H9 (cell line): ENCODE measurements around the gene RBM33. TPM values are rescaled to one million over a fixed set of nuclear protein-coding genes. Genes with fewer than 3 reads are reported as not detected.

Experiments
- DNase-seq: peaks from one replicate; pipeline ENCODE4 v3.0.0-alpha.2; 2017
- H2AFZ ChIP-seq: one replicate; pipeline ENCODE4 v1.6.1; 2013; ENCODE audit warnings: mild to moderate bottlenecking, low read length, control low read depth, moderate library complexity
- H2AK5ac ChIP-seq: 2 replicates; pipeline ENCODE4 v1.6.1; 2013; ENCODE audit warnings: low read length, control low read depth, mixed read lengths; ENCODE audit not compliant: insufficient read length
- H2BK120ac ChIP-seq: one replicate; pipeline ENCODE4 v1.6.1; 2013; ENCODE audit warnings: low read depth, mild to moderate bottlenecking, low read length, control low read depth, inconsistent platforms; ENCODE audit not compliant: poor library complexity, severe bottlenecking
- H2BK12ac ChIP-seq: 2 replicates; pipeline ENCODE4 v1.6.1; 2013; ENCODE audit warnings: low read length, control low read depth, mixed read lengths, low read depth; ENCODE audit not compliant: insufficient read length
- H2BK15ac ChIP-seq: 2 replicates; pipeline ENCODE4 v1.6.1; 2013; ENCODE audit warnings: low read depth, low read length, control low read depth
- H2BK20ac ChIP-seq: one replicate; pipeline ENCODE4 v1.6.1; 2013; ENCODE audit warnings: low read depth, mild to moderate bottlenecking, low read length, control low read depth, inconsistent platforms; ENCODE audit not compliant: poor library complexity, severe bottlenecking
- H2BK5ac ChIP-seq: 2 replicates; pipeline ENCODE4 v1.6.1; 2013; ENCODE audit warnings: low read length, control low read depth, mixed read lengths; ENCODE audit not compliant: insufficient read length
- H3K14ac ChIP-seq: 2 replicates; pipeline ENCODE4 v1.6.1; 2013; ENCODE audit warnings: low read length, control low read depth; ENCODE audit not compliant: insufficient read depth
- H3K18ac ChIP-seq: 2 replicates; pipeline ENCODE4 v1.6.1; 2013; ENCODE audit warnings: low read depth, mild to moderate bottlenecking, mixed read lengths, low read length, control low read depth; ENCODE audit not compliant: insufficient read length
- H3K23ac ChIP-seq: 2 replicates; pipeline ENCODE4 v1.6.1; 2013; ENCODE audit warnings: low read length, control low read depth, mixed read lengths, low read depth; ENCODE audit not compliant: insufficient read length
- H3K23me2 ChIP-seq: 2 replicates; pipeline ENCODE4 v1.6.1; 2013; ENCODE audit warnings: low read depth, mild to moderate bottlenecking, mixed read lengths, low read length, control low read depth; ENCODE audit not compliant: insufficient read length, poor library complexity, severe bottlenecking
- H3K27ac ChIP-seq: 2 replicates; pipeline ENCODE4 v1.5.1; 2013; ENCODE audit warnings: low read length, control low read depth, mixed read lengths, low read depth; ENCODE audit not compliant: insufficient read length
- H3K27me3 ChIP-seq: 2 replicates; pipeline ENCODE4 v1.6.1; 2013; ENCODE audit warnings: low read length, control low read depth, inconsistent platforms; ENCODE audit not compliant: insufficient read depth
- H3K4ac ChIP-seq: 2 replicates; pipeline ENCODE4 v1.6.1; 2013; ENCODE audit warnings: low read depth, mild to moderate bottlenecking, control low read depth, inconsistent platforms, low read length, moderate library complexity
- H3K4me1 ChIP-seq: 2 replicates; pipeline ENCODE4 v1.6.1; 2013; ENCODE audit warnings: low read length, control low read depth, inconsistent platforms; ENCODE audit not compliant: insufficient read depth
- H3K4me2 ChIP-seq: 2 replicates; pipeline ENCODE4 v1.6.1; 2013; ENCODE audit warnings: low read length, control low read depth, mixed read lengths; ENCODE audit not compliant: insufficient read length, insufficient read depth
- H3K56ac ChIP-seq: 2 replicates; pipeline ENCODE4 v1.6.1; 2013; ENCODE audit warnings: low read depth, mild to moderate bottlenecking, mixed read lengths, low read length, control low read depth; ENCODE audit not compliant: insufficient read length
- H3K79me1 ChIP-seq: 2 replicates; pipeline ENCODE4 v1.6.1; 2013; ENCODE audit warnings: low read depth, mild to moderate bottlenecking, moderate library complexity, low read length, control low read depth, inconsistent platforms; ENCODE audit not compliant: insufficient read depth, poor library complexity, severe bottlenecking
- H3K79me2 ChIP-seq: 2 replicates; pipeline ENCODE4 v1.6.1; 2013; ENCODE audit warnings: low read length, control low read depth, inconsistent platforms; ENCODE audit not compliant: insufficient read depth
- H3K9ac ChIP-seq: 2 replicates; pipeline ENCODE4 v1.6.1; 2013; ENCODE audit warnings: low read length, control low read depth, mixed read lengths; ENCODE audit not compliant: insufficient read length; ENCODE audit errors: extremely low read depth
- H3K9me3 ChIP-seq: one replicate; pipeline ENCODE4 v1.6.1; 2013; ENCODE audit warnings: low read depth, low read length, inconsistent platforms; ENCODE audit not compliant: control insufficient read depth
- H3T11ph ChIP-seq: one replicate; pipeline ENCODE4 v1.6.1; 2013; ENCODE audit warnings: mild to moderate bottlenecking, low read length, control low read depth, inconsistent platforms
- H4K20me1 ChIP-seq: one replicate; pipeline ENCODE4 v1.6.1; 2013; ENCODE audit not compliant: control insufficient read depth, insufficient read length, insufficient read depth
- H4K5ac ChIP-seq: 2 replicates; pipeline ENCODE4 v1.6.1; 2013; ENCODE audit warnings: low read depth, mild to moderate bottlenecking, mixed read lengths, low read length, control low read depth; ENCODE audit not compliant: insufficient read length
- H4K8ac ChIP-seq: replicated peaks from 2 replicates; pipeline ENCODE4 v1.6.1; 2013; ENCODE audit warnings: low read length, control low read depth, mixed read lengths, low read depth; ENCODE audit not compliant: insufficient read length
- H4K91ac ChIP-seq: 2 replicates; pipeline ENCODE4 v1.6.1; 2013; ENCODE audit warnings: low read depth, mild to moderate bottlenecking, moderate library complexity, mixed read lengths, low read length, control low read depth; ENCODE audit not compliant: insufficient read length
- H3K27ac Mint-ChIP-seq, 3 experiments: 2 replicates in 2 of 3; 3 replicates in 1 of 3; pipeline ENCODE4 v1.8.0; 2020 to 2021; ENCODE audit warnings: mixed read lengths in 3 of 3, mild to moderate bottlenecking in 1 of 3, moderate library complexity in 1 of 3
- H3K27me3 Mint-ChIP-seq: 2 replicates; pipeline ENCODE4 v1.8.0; 2021; ENCODE audit warnings: low read depth, mild to moderate bottlenecking, moderate library complexity, mixed read lengths
- H3K36me3 Mint-ChIP-seq, 3 experiments: 2 replicates in 2 of 3; 3 replicates in 1 of 3; pipeline ENCODE4 v1.8.0; 2020 to 2021; ENCODE audit warnings: low read depth in 3 of 3, mixed read lengths in 3 of 3; ENCODE audit not compliant: insufficient read depth in 1 of 3
- H3K4me1 Mint-ChIP-seq, 2 experiments: 2 replicates each; pipeline ENCODE4 v1.8.0; 2020; ENCODE audit warnings: mixed read lengths in 2 of 2
- H3K4me3 Mint-ChIP-seq, 2 experiments: 2 replicates in 1 of 2; 3 replicates in 1 of 2; pipeline ENCODE4 v1.8.0; 2020 to 2021; ENCODE audit warnings: mild to moderate bottlenecking in 2 of 2, mixed read lengths in 2 of 2, moderate library complexity in 1 of 2
- H3K9me3 Mint-ChIP-seq, 2 experiments: 2 replicates in 1 of 2; 3 replicates in 1 of 2; pipeline ENCODE4 v1.8.0; 2020; ENCODE audit warnings: mild to moderate bottlenecking in 2 of 2, mixed read lengths in 2 of 2, moderate library complexity in 1 of 2
- CTCF ChIP-seq: fragments of 200-600 bp; sonication (generic); conservative IDR thresholded peaks from 3 replicates; pipeline ENCODE4 v1.8.0; 2021; ENCODE audit warnings: antibody characterized with exemption, mild to moderate bottlenecking
- WGBS: extraction: QIAGEN DNeasy Blood & Tissue Kit; methylation state at CpG from one replicate; pipeline ENCODE4 v1.1.7; 2013; ENCODE audit warnings: missing lambda C conversion rate, low lambda C conversion rate, mixed read lengths; ENCODE audit not compliant: insufficient read length; ENCODE audit errors: extremely low coverage; 5-methylcytosine and 5-hydroxymethylcytosine counted together
- total RNA-seq: library from RNA; stranded (reverse); gene quantifications from 2 replicates; pipeline ENCODE4 v1.2.1, GENCODE V29; 2021

RBM33 gene
- total RNA-seq, 1 experiment from 2014 or later: 71.3 TPM

DNA sequence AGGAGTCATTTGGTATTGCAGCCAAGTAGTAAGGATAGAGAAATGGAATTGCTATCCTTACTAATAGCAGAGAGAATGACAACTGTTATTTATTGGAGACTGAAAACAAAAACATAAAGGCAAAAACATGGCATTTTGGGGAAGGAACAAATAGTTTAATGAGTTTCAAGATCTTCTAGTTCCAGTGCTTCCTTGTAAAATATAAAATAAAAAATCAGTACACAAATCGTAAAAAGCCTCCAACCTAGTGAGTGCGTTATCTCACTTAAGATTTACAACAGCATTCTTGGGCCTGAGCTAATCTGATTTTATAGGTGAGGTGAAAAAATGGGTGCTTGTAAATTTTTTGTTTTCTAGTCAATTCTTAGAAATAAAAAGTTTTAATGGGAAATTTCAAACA is 3.3 kb downstream of the RBM33 start:
- no peak overlapping the region for H4K5ac ChIP-seq
- no peak for DNase-seq
- no peaks in the 10 kb centered on the region for H3K9me3 ChIP-seq
- no peak overlapping the region for H3K23ac ChIP-seq
- H3K4me2 ChIP-seq: no peak overlapping the region
- H3K79me1 ChIP-seq: peaks cover 6% of the 10 kb centered on the region
- no peak overlapping the region for H3K18ac ChIP-seq
- H2AFZ ChIP-seq: no peak overlapping the region
- H2BK12ac ChIP-seq: no peak overlapping the region
- no peak overlapping the region for H2AK5ac ChIP-seq
- no peak overlapping the region for H4K8ac ChIP-seq
- no peak overlapping the region for H3K9ac ChIP-seq
- no peak overlapping the region for H3K56ac ChIP-seq
- H3K4ac ChIP-seq: no peak overlapping the region
- H3K79me2 ChIP-seq: peaks cover 50% of the 10 kb centered on the region; the same call in 1 of the 2 replicates
- H3K27ac ChIP-seq: no peak overlapping the region
- H2BK15ac ChIP-seq: no peak overlapping the region
- H2BK120ac ChIP-seq: no peak overlapping the region
- H3K4me1 ChIP-seq: no peaks in the 10 kb centered on the region
- H3K27me3 ChIP-seq: no peaks in the 10 kb centered on the region
- H3T11ph ChIP-seq: no peak overlapping the region
- H3K27ac Mint-ChIP-seq: no peak overlapping the region
- H3K14ac ChIP-seq: no peak overlapping the region
- peaks cover 49 to 51% (median 49%) of the 10 kb centered on the region in 3 experiments for H3K36me3 Mint-ChIP-seq
- H3K4me1 Mint-ChIP-seq: peaks cover 26 to 30% of the 10 kb centered on the region in 2 experiments
- H3K9me3 Mint-ChIP-seq: peaks cover 26 to 31% of the 10 kb centered on the region in 2 experiments
- no peak for TF ChIP-seq CTCF
- H3K23me2 ChIP-seq: peaks cover 5% of the 10 kb centered on the region
- no peak overlapping the region for H3K4me3 Mint-ChIP-seq
- no peaks in the 10 kb centered on the region; the same call in 1 of the 2 replicates for H3K27me3 Mint-ChIP-seq
- no CpG with 5 or more reads among the region's 2 CpGs for whole genome bisulfite sequencing
- no peaks in the 10 kb centered on the region for H4K20me1 ChIP-seq
- no peak overlapping the region for H2BK20ac ChIP-seq
- no peak overlapping the region for H4K91ac ChIP-seq
- H2BK5ac ChIP-seq: no peak overlapping the region
